GM21381 (cell line): ENCODE data around the gene SLC6A11.

ENCODE experiments used
- ATAC-seq: cut with Tn5 transposase; IDR thresholded peaks from one replicate; pipeline ENCODE4 v1.9.1; 2021; ENCODE audit warnings: mild to moderate bottlenecking, moderate library complexity; ENCODE audit not compliant: unreplicated experiment

Gene SLC6A11

GRCh38 chr3:10949197-10949596 lies 133.2 kb downstream of the SLC6A11 start:
- ATAC-seq = no peak

DNA sequence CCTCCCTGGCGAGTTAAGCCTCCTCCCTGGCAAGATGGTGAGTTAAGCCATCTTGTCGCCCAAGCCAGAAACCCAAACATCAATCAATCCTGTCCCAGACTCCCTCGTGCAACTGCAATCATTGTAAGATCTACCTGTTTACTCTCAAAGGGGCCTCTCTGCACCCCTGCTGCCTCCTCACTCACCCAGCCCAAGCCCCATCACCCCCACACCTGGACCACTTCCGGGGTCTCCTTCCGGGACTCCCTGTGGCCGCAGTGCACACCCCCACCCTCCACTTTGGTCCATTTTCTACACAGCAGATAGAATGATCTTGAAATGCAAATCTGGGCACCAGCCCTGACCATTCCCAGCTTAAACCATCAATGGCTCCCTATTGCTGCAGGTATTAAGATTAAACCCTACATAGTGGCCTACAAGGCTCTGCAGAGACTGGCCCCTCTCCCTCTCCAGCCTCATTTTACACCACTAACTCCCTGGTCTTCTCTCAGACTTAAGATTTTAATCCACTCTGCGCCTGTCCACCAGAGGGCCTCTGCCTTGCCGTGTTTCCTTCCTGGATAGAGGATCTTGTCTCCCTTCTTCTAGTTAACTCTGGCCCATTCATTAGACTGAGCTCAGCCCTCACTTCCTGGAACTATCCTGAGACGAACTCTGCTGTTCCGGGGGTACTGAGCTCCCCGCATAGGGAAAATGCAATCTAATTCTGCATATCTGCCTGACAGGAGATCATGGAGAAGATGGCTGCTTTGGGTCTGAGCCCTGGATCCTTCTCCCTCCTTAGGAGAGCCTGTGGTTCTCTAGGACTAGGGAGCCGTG lies 134.7 kb downstream of the SLC6A11 start:
- ATAC-seq = no peak

GRCh38 chr3:10951295-10951926 lies 135.4 kb downstream of the SLC6A11 start:
- no peak for ATAC-seq

DNA sequence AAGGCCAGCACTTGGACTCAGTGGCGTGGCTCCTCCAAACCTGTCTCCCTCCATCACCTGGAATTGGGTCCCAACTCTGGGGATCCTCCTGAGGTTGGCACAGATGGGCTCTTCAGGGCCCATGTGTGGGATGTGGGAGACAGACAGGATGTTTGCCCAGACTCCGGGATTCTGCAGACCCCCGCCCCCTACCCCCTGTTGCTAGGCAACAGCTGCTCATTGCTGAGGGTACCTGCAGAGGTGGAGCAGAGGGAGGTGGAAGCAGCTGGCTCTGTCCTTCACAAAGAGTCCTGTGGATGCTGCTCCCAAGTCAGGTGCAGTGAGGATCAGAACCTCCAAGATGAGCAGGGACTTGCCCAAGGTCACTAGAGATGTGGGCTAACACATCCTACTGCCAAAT lies 136.5 kb downstream of the SLC6A11 start:
- ATAC-seq = no peak

DNA sequence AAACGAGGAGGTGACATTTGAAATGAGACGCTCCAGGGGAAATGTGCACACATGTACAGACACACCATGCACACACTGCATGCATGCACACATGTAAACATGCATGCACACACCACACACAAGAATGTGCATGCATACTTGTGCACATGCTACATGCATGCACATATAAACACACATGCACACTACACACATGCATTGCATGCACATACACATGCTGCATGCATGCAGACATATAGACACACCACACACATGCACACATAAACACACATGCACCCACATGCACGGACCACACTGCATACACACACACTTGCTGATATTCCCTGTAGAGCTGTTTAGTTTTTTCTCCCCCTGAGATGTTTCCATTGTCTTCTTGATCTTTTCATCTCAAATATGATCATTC lies 138.7 kb downstream of the SLC6A11 start:
- no peak for ATAC-seq

- no peak for ATAC-seq
Measured at GRCh38 chr3:10955711-10956453, 139.9 kb downstream of the SLC6A11 start.

GRCh38 chr3:10956531-10956930 lies 140.5 kb downstream of the SLC6A11 start:
- ATAC-seq = no peak

GRCh38 chr3:10956986-10957385 lies 141.0 kb downstream of the SLC6A11 start:
- ATAC-seq = no peak

GRCh38 chr3:10957976-10958749 lies 142.1 kb downstream of the SLC6A11 start:
- no peak for ATAC-seq

GRCh38 chr3:10960255-10960654 lies 144.2 kb downstream of the SLC6A11 start:
- ATAC-seq = no peak

DNA sequence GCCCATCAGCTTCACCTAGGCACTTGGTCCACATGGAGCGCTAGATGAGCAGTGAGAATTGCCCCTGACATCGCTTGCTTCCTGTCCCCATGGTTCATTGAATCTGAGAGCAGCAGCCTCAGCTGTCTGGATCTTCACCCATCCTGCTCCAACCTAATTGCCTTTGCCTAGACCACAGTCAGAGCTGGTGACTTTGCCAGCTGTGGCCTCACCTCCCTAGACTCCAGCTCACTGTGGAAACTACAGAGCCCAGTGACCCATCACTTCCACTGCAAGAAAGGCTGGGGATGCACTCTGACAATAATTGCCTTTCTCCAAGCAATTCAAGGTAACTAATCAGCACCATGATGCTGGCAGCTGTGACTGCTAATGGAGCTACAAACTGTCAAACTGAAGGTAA lies 145.9 kb downstream of the SLC6A11 start:
- ATAC-seq = no peak

GRCh38 chr3:10962481-10963036 lies 146.5 kb downstream of the SLC6A11 start:
- ATAC-seq = no peak

DNA sequence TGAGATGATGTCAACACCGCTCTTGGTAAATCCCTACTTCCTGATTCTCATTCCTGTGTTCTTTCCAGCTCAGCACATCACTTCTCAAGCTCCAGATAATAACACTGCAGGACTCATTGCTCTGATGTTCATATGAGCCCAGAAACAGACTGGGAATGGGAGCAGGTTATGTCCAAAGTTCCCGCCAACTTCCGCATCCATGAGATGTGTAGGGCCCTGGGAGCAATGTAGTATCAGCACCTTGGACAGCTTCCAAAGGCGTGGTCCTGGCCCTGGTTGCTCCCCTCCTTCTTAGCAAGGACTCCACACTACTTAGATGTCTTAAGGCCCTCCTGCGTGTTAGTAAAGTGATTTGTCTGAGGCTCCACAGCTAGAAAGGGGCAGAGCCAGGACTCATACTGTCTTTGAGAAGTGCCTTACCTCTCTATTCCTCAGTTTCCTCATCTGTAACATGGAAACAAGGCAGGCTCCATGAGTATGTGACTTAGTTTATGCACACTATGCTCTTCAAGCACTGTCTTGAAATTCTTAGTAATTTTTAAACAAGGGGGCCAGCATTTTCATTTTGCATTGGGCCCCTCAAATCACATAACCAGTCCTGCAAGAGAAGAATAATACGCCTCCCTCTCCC lies 148.6 kb downstream of the SLC6A11 start:
- no peak for ATAC-seq

DNA sequence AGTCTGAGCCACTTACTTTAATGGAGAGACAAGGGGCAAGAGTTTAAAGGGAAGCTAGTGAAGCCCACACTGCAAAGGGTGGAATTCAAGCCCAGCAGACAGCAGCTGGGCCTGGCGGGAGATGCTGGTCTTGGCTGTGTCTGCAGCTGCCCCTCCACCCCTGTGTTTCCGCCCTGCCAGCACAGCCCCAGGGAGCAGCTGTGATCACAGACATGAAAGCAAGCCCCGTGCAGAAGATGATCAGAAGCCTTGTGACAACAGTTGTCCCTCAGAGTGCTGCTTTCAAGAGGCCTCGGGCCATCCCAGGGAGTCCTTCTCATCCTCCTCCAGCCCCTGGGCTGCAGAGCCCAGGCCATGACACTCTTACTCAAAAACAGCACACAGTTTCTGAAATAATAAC lies 152.4 kb downstream of the SLC6A11 start:
- ATAC-seq = no peak

GRCh38 chr3:10970306-10970960 lies 154.4 kb downstream of the SLC6A11 start:
- ATAC-seq = no peak

- no peak for ATAC-seq
Measured at GRCh38 chr3:10972072-10972782, 156.2 kb downstream of the SLC6A11 start.

- ATAC-seq = no peak
Measured at GRCh38 chr3:10973046-10973595, 157.1 kb downstream of the SLC6A11 start.

GRCh38 chr3:10974131-10974530 lies 158.1 kb downstream of the SLC6A11 start:
- ATAC-seq = no peak
